GM12878 (cell line): Measurements from ENCODE around the gene GALNT16. TPM values are rescaled to one million over a fixed set of nuclear protein-coding genes. Genes with fewer than 3 reads are reported as not detected.

Experiments used
- ATAC-seq: fragments of 200-7000 bp; cut with Tn5 transposase; 3 replicates; pipeline ENCODE4 v1.9.1; 2020; ENCODE audit warnings: mild to moderate bottlenecking, moderate library complexity
- BruUV-seq: library from RNA; stranded (reverse); fragments of 400-500 nt; replicated peaks from 2 replicates; lab custom pipeline; 2021; lab: Mats Ljungman, UMichigan
- CTCF ChIA-PET: fragments of 300-600 bp; sonication (Branson Sonifier 250); formaldehyde crosslinking; extraction: SDS; loops from one replicate; lab custom pipeline; 2021; ENCODE audit warnings: inconsistent platforms; lab: Yijun Ruan, JAX
- POLR2A ChIA-PET: fragments of 350-600 bp; formaldehyde crosslinking; extraction: SDS; loops from one replicate; lab custom pipeline; 2021; ENCODE audit warnings: inconsistent platforms; lab: Charles Lee
- RAD21 ChIA-PET: fragments of 300-600 bp; sonication (Branson Sonifier 250); formaldehyde crosslinking; loops from one replicate; lab custom pipeline; 2023; ENCODE audit warnings: antibody characterized with exemption; ENCODE audit not compliant: unreplicated experiment; lab: Charles Lee
- SMC1A ChIA-PET: fragments of 300-600 bp; sonication (Branson Sonifier 250); formaldehyde crosslinking; loops from one replicate; lab custom pipeline; 2023; ENCODE audit not compliant: unreplicated experiment, uncharacterized antibody; lab: Charles Lee
- DNase-seq: peaks from one replicate; pipeline ENCODE4 v3.0.0-alpha.2; 2011; ENCODE audit warnings: low read depth, low spot score
- FAIRE-seq: peaks from 3 replicates; lab custom pipeline; 2011; peaks lifted over from hg19 to GRCh38; lab: Jason Lieb, UNC
- H2AFZ ChIP-seq: 2 replicates; pipeline ENCODE4 v1.6.0; 2011; ENCODE audit warnings: low read depth, low read length, control low read depth; ENCODE audit not compliant: control insufficient read depth
- H3K27ac ChIP-seq: 2 replicates; pipeline ENCODE4 v1.5.1; 2011; ENCODE audit warnings: control low read depth; ENCODE audit not compliant: control insufficient read depth, insufficient read depth
- H3K27me3 ChIP-seq, 2 experiments: replicated peaks in 1 of 2; 2 replicates each; pipeline versions ENCODE4 v1.6.0 to v1.6.1; 2011; ENCODE audit warnings: low read length in 1 of 2; ENCODE audit not compliant: control insufficient read depth in 2 of 2, insufficient read depth in 2 of 2
- H3K36me3 ChIP-seq, 2 experiments: 2 replicates each; pipeline ENCODE4 v1.5.1; 2011; ENCODE audit warnings: low read length in 1 of 2; ENCODE audit not compliant: control insufficient read depth in 2 of 2, insufficient read depth in 2 of 2
- H3K4me1 ChIP-seq: 2 replicates; pipeline ENCODE4 v1.6.1; 2011; ENCODE audit warnings: mild to moderate bottlenecking, low read length, moderate library complexity, mixed read lengths; ENCODE audit not compliant: control insufficient read depth, insufficient read depth
- H3K4me2 ChIP-seq: 2 replicates; pipeline ENCODE4 v1.6.0; 2011; ENCODE audit warnings: control low read depth; ENCODE audit not compliant: control insufficient read depth, insufficient read depth
- H3K4me3 ChIP-seq: fragments of 200-600 bp; sonication (generic); 2 replicates; pipeline ENCODE4 v1.5.1; 2016
- H3K79me2 ChIP-seq: 2 replicates; pipeline ENCODE4 v1.6.0; 2011; ENCODE audit warnings: low read length; ENCODE audit not compliant: control insufficient read depth, insufficient read depth
- H3K9ac ChIP-seq: 2 replicates; pipeline ENCODE4 v1.8.0; 2011; ENCODE audit warnings: low read length, control low read depth, mixed read lengths; ENCODE audit not compliant: control insufficient read depth, insufficient read depth
- H3K9me3 ChIP-seq: replicated peaks from 3 replicates; pipeline ENCODE4 v1.5.1; 2011; ENCODE audit warnings: mild to moderate bottlenecking, low read length; ENCODE audit not compliant: control insufficient read depth, insufficient read depth
- H4K20me1 ChIP-seq: 2 replicates; pipeline ENCODE4 v1.6.0; 2011; ENCODE audit not compliant: control insufficient read depth, insufficient read depth
- CEBPB ChIP-seq, 2 experiments: fragments of 150-350 bp in 1 of 2; IDR thresholded peaks; 2 replicates each; pipeline ENCODE4 v1.6.1; 2012 to 2014; ENCODE audit warnings: low read depth in 2 of 2, low read length in 2 of 2, borderline replicate concordance in 1 of 2, inconsistent platforms in 1 of 2
- CTCF ChIP-seq, 3 experiments: IDR thresholded peaks in 2 of 3; conservative IDR thresholded peaks in 1 of 3; 2 replicates each; pipeline ENCODE4 v1.5.1; 2011; ENCODE audit warnings: low read depth in 3 of 3, low read length in 3 of 3, mild to moderate bottlenecking in 3 of 3, control low read depth in 2 of 3, moderate library complexity in 2 of 3, inconsistent platforms in 1 of 3, mixed read lengths in 1 of 3; ENCODE audit not compliant: control insufficient read depth in 2 of 3, insufficient read depth in 1 of 3; ENCODE audit errors: extremely low read depth in 1 of 3
- POU2F2 ChIP-seq: IDR thresholded peaks from 3 replicates; pipeline ENCODE4 v1.6.1; 2011; ENCODE audit warnings: low read depth, mild to moderate bottlenecking, low read length, borderline replicate concordance
- RCOR1 ChIP-seq: conservative IDR thresholded peaks from 2 replicates; pipeline ENCODE4 v1.6.1; 2012; ENCODE audit warnings: low read depth, low read length, improper control_type of control experiment
- SMARCA5 ChIP-seq: fragments of 450-650 bp; IDR thresholded peaks from 2 replicates; pipeline ENCODE4 v1.6.1; 2017; ENCODE audit warnings: mild to moderate bottlenecking
- SP1 ChIP-seq: IDR thresholded peaks from one replicate; pipeline ENCODE4 v1.6.1; 2011; ENCODE audit warnings: low read depth, low read length
- WRNIP1 ChIP-seq: IDR thresholded peaks from 2 replicates; pipeline ENCODE4 v1.6.1; 2011; ENCODE audit warnings: low read depth, low read length, improper control_type of control experiment, borderline replicate concordance
- ZBED1 ChIP-seq: IDR thresholded peaks from 2 replicates; pipeline ENCODE4 v1.6.1; 2016; ENCODE audit warnings: borderline replicate concordance
- WGBS: methylation state at CpG from one replicate; pipeline ENCODE4 v1.1.6; 2016; ENCODE audit warnings: low lambda C conversion rate; ENCODE audit not compliant: insufficient replicate concordance, insufficient coverage; ENCODE audit errors: missing lambda C conversion rate; 5-methylcytosine and 5-hydroxymethylcytosine counted together
- in situ Hi-C: fragments of 300-500 bp; cut with MboI; formaldehyde crosslinking; loops from 9 replicates; pipeline ENCODE4 v1.14.3; 2018; ENCODE audit warnings: mixed read lengths
- intact Hi-C: fragments of 100-400 bp; cut with micrococcal nuclease; formaldehyde crosslinking; loops from one replicate; pipeline ENCODE4 v1.14.2; 2022; ENCODE audit not compliant: unreplicated experiment
- polyA plus RNA-seq, 11 experiments: library from polyadenylated mRNA; depleted of rRNA in 4 of 11; unstranded in 6 of 11; stranded (reverse) in 5 of 11; fragments of >200 nt; fragmentation: Nextera tagmentation in 4 of 11; fragmentation: Illumina TruSeq in 1 of 11; extraction: Ambion mirVana in 4 of 11; extraction: Trizol in 1 of 11; gene quantifications; 1 replicate in 1 of 11; 2 replicates in 10 of 11; pipeline versions ENCODE4 v1.2.1 to v1.2.3, GENCODE V29; 2011 to 2016; ENCODE audit warnings: inconsistent platforms in 2 of 11, missing spikeins in 2 of 11, low read depth in 1 of 11
- total RNA-seq, 4 experiments: library from RNA; depleted of rRNA in 3 of 4; stranded (reverse); fragments of >200 nt in 3 of 4; fragmentation: Illumina TruSeq in 1 of 4; extraction: Trizol in 1 of 4; gene quantifications; 2 replicates each; pipeline versions ENCODE4 v1.2.1 to v1.2.3, GENCODE V29; 2013 to 2021

GALNT16 gene
- total and polyA plus RNA-seq, 10 of the 15 experiments (the other 5 are each of a cell fraction or from before 2014, with no cell fraction given), result under 0.01 to 0.08 (median 0.03) TPM; not detected in 3

GRCh38 chr14:69270097-69270496 lies 10.1 kb downstream of the GALNT16 start (continued):
- no peak for TF ChIP-seq ZBED1
- no peak for TF ChIP-seq SP1
- no peak for TF ChIP-seq POU2F2
- no peak for TF ChIP-seq CEBPB (IDR thresholded peaks at IDR 0.05; ENCODE audit: borderline replicate concordance in 1 of 2, low read depth in 2 of 2, low read length in 2 of 2)

GRCh38 chr14:69270795-69271708 lies 11.1 kb downstream of the GALNT16 start:
- H3K27ac ChIP-seq, result no peak overlapping the region
- no peaks in the 10 kb centered on the region for H3K79me2 ChIP-seq
- no peak overlapping the region for H3K4me3 ChIP-seq
- ATAC-seq (no peak), DNase-seq (no peak), FAIRE-seq (no peak)
- no TSS peak for BruUV-seq
- intact Hi-C loops (no loop called here), in situ Hi-C loops (no loop called here)
- no peak overlapping the region for H3K9ac ChIP-seq
- RAD21 ChIA-PET, result interaction anchor here (0.9 to 1.6 kb wide), 2 partner anchors 10 to 126 kb away, joined by 3 to 4 read pairs; no protein-coding TSS in a partner anchor
- no peaks in the 10 kb centered on the region for H3K36me3 ChIP-seq
- POLR2A ChIA-PET, result no interaction called here
- SMC1A ChIA-PET, result no interaction called here
- CTCF ChIA-PET, result no interaction called here
- H2AFZ ChIP-seq, result no peak overlapping the region
- H3K27me3 ChIP-seq, result peaks cover 2 to 3% of the 10 kb centered on the region in 2 experiments; a peak in 3 of 4 replicates
- H3K9me3 ChIP-seq, result no peaks in the 10 kb centered on the region
- no peak for TF ChIP-seq RCOR1
- no peak for TF ChIP-seq CTCF (IDR thresholded peaks at IDR 0.05 in 2 of 3, conservative IDR thresholded peaks at IDR 0.05 in 1 of 3; ENCODE audit: control insufficient read depth in 2 of 3, extremely low read depth in 1 of 3, insufficient read depth in 1 of 3, low read depth in 3 of 3, low read length in 3 of 3)
- no peak for TF ChIP-seq WRNIP1
- no peak for TF ChIP-seq SMARCA5
- 45% methylated on average over 21 of the region's 21 CpGs for WGBS
- no peak overlapping the region for H3K4me2 ChIP-seq
- H3K4me1 ChIP-seq, result no peaks in the 10 kb centered on the region
- H4K20me1 ChIP-seq, result no peaks in the 10 kb centered on the region
